ENCODE measurements around the gene BBS9. TPM values are rescaled to one million over a fixed set of nuclear protein-coding genes. Genes with fewer than 3 reads are reported as not detected.

Gene BBS9
- total RNA-seq, 2 experiments from 2014 or later, result 6.0 to 7.7 TPM

DNA sequence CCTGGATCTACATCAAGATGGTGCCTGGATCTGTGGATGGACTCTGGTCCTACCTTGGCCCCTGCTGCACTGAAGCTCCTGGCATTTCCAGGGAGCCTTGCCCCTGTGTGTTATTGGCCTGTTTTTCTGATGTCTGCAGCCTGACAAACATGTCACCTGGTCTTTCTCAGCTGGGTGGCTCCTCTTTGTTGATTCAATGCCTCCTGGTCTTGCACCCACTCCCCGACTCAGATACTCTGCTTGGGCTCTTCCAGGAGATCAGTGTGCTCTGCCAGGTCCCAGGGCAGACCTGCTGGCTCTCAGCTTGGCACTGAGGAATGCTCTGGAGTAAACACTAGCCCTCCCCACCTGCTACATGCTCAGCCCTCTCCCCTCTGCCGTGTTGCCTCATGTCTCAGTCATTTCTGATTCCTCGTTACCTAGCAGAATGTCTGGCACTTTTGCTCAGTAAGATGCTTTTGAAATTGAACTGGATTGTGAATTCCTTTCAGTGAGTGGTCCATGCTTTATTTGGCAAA lies 522.7 kb downstream of the BBS9 start:
- ChIA-PET POLR2A (no interaction called here), CTCF (no interaction called here)
- H3K27ac Mint-ChIP-seq, result no peak overlapping the region
- H3K4me3 Mint-ChIP-seq, result no peak overlapping the region
- no peak for ATAC-seq
- H3K27me3 Mint-ChIP-seq, result no peaks in the 10 kb centered on the region
- no peaks in the 10 kb centered on the region for H3K4me1 Mint-ChIP-seq (ENCODE audit: low read depth)
- TF ChIP-seq CTCF (IDR thresholded peaks at IDR 0.05), result no peak
- no peaks in the 10 kb centered on the region for H3K9me3 Mint-ChIP-seq
- intact Hi-C loops (cut with micrococcal nuclease), result no loop called here
- DNase-seq, result no peak
- no peaks in the 10 kb centered on the region for H3K36me3 Mint-ChIP-seq (ENCODE audit: low read depth)

- intact Hi-C loops (cut with micrococcal nuclease), result no loop called here
- CTCF ChIA-PET, result no interaction called here
- no peaks in the 10 kb centered on the region for H3K9me3 Mint-ChIP-seq
- H3K27me3 Mint-ChIP-seq, result no peaks in the 10 kb centered on the region
- ATAC-seq, result no peak
- TF ChIP-seq CTCF (IDR thresholded peaks at IDR 0.05), result no peak
- POLR2A ChIA-PET, result no interaction called here
- no peaks in the 10 kb centered on the region for H3K36me3 Mint-ChIP-seq (ENCODE audit: low read depth)
- no peaks in the 10 kb centered on the region for H3K4me1 Mint-ChIP-seq (ENCODE audit: low read depth)
- H3K4me3 Mint-ChIP-seq, result no peak overlapping the region
- no peak overlapping the region for H3K27ac Mint-ChIP-seq
- no peak for DNase-seq
Observed at GRCh38 chr7:33654676-33655075, 525.3 kb downstream of the BBS9 start.

Other genes with a start within 250 kb of the BBS9 start
- 10 to 100 TPM; 22.4 to 23.0 TPM for gene KBTBD2, start 237.8 kb upstream of the BBS9 start, total RNA-seq
- under 1 TPM in 1 of 2 experiments, not detected in 1; 0.47 TPM for gene FKBP9, start 172.1 kb upstream of the BBS9 start, total RNA-seq
- gene NT5C3A, start 66.8 kb upstream of the BBS9 start, total RNA-seq, result 10 to 100 TPM; 34.2 to 37.7 TPM
- 10 to 100 TPM; 14.2 to 15.4 TPM for gene RP9, start 20.2 kb upstream of the BBS9 start, total RNA-seq